ENCODE results near the gene XRCC1. TPM values are rescaled to one million over a fixed set of nuclear protein-coding genes. Genes with fewer than 3 reads are reported as not detected.

XRCC1 gene
- total and polyA plus RNA-seq, 2 of the 4 experiments (the other 2 are of a cell fraction): 12.5 to 21.3 TPM

GRCh38 chr19:43594081-43594697, 18.9 kb upstream of the XRCC1 start:
- Histone ChIP-seq H3K14ac (replicated peaks; ENCODE audit: low read depth, low read length) (no peak overlapping the region), H4K91ac (ENCODE audit: insufficient read depth, low read depth, low read length) (no peak overlapping the region), H2BK15ac (ENCODE audit: low read depth, low read length) (no peak overlapping the region), H3K27ac (ENCODE audit: insufficient read depth, low read length) (no peak overlapping the region), H3K36me3 (ENCODE audit: control insufficient read depth, insufficient read depth, low read length) (peaks cover 44% of the 10 kb centered on the region), H3K27me3 (ENCODE audit: control insufficient read depth, insufficient read depth, low read length) (no peaks in the 10 kb centered on the region), H3K23ac (ENCODE audit: low read depth, low read length) (no peak overlapping the region), H2AFZ (replicated peaks; ENCODE audit: low read length, poor library complexity) (no peak overlapping the region), H3K9ac (ENCODE audit: low read depth, low read length) (peak overlapping the region; percentile 69; the same call in 1 of the 2 replicates), H3K4me3 (ENCODE audit: insufficient read depth, low read depth, low read length) (peak overlapping the region; percentile 54), H2BK120ac (ENCODE audit: low read depth, low read length) (no peak overlapping the region), H4K5ac (ENCODE audit: low read depth, low read length) (no peak overlapping the region), H3K56ac (ENCODE audit: extremely low read depth, insufficient read depth, low read length) (no peak overlapping the region), H3K18ac (ENCODE audit: low read depth, low read length) (no peak overlapping the region), H3K4me2 (ENCODE audit: low read depth, low read length) (peak overlapping the region; percentile 86), H4K8ac (ENCODE audit: low read depth in 2 of 2, low read length in 2 of 2) (peak overlapping the region in 1 of 2 experiments; percentile 38; a peak in 1 of 4 replicates), H3K4me1 (ENCODE audit: control insufficient read depth, insufficient read depth, low read length) (peaks cover 9% of the 10 kb centered on the region), H3K79me1 (ENCODE audit: low read depth in 1 of 2, low read length in 2 of 2) (peaks cover 31 to 77% of the 10 kb centered on the region in 2 experiments), H3K9me3 (ENCODE audit: control insufficient read depth, insufficient read depth, low read length) (no peaks in the 10 kb centered on the region), H4K20me1 (ENCODE audit: insufficient read depth, low read length) (peaks cover 10% of the 10 kb centered on the region), H2BK20ac (ENCODE audit: low read depth, low read length) (no peak overlapping the region), H2AK9ac (replicated peaks; ENCODE audit: low read depth, low read length, poor library complexity) (no peak overlapping the region), H2BK5ac (ENCODE audit: low read depth, low read length, poor library complexity, severe bottlenecking) (no peak overlapping the region), H3K9me1 (ENCODE audit: insufficient read depth, low read length) (no peaks in the 10 kb centered on the region), H2AK5ac (ENCODE audit: low read depth, low read length) (no peak overlapping the region; the same call in 1 of the 2 replicates), H3K4ac (ENCODE audit: low read depth, low read length) (no peak overlapping the region)
- POLR2A ChIA-PET (ENCODE audit: unreplicated experiment): no interaction called here
- DNase-seq (no peak), ATAC-seq (ENCODE audit: low read depth) (no peak)
- no TSS peak for BruUV-seq (replicated peaks)
- 92% methylated on average over 5 of the region's 10 CpGs; no CpG with 5 or more reads in 1 of the 2 experiments for WGBS, 2 experiments (ENCODE audit: extremely low coverage in 2 of 2, insufficient read length in 1 of 2)
- in situ Hi-C loops (cut with MboI; ENCODE audit: low sequenced_read_pairs): no loop called here
- CTCF ChIA-PET: interaction anchor here (0.6 to 4.5 kb wide), 7 partner anchors 12 to 163 kb away, joined by 3 to 29 read pairs (median 3); no protein-coding TSS in a partner anchor
- intact Hi-C loops (cut with micrococcal nuclease): loop anchor here (1.0 to 2.0 kb wide), 3 partner anchors 33 to 147 kb away; no protein-coding TSS in a partner anchor
- dilution Hi-C loops (cut with HindIII; ENCODE audit: low sequenced_read_pairs, unreplicated experiment): no loop called here
- TF ChIP-seq MAZ (IDR thresholded peaks at IDR 0.05; ENCODE audit: borderline replicate concordance, low read depth, low read length) (no peak), CEBPB (IDR thresholded peaks at IDR 0.05; ENCODE audit: low read depth, low read length) (no peak), MAFK (IDR thresholded peaks at IDR 0.05; ENCODE audit: low read depth, low read length) (no peak)
